GM19238 (cell line): ENCODE measurements around the gene KDM4C.

ENCODE experiments used
- DNase-seq: peaks from one replicate; pipeline ENCODE4 v3.0.0; 2011; ENCODE audit warnings: low spot score; ENCODE audit not compliant: insufficient read length

Gene KDM4C

GRCh38 chr9:7094052-7094451 is 336.3 kb downstream of the KDM4C start:
- no peak for DNase-seq

DNA sequence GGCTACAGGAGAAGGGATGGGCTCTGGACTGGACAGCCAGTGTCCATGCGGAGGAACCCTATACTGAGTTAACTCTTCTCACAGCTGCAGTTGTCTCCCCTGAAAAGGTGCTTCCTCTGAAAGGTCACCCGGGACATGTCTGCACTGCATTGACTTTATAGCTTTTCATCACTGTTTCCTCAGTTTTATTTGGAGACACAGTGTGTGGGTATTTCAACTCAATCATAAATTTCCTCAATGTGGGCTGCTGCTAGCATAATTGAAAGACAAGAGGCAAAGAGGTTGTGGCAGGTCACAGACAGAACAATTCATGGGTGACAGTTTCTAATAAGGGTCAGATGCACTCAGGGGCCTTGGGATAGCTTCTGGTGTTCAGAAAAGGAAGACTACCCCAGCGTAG is 336.8 kb downstream of the KDM4C start:
- no peak for DNase-seq

DNA sequence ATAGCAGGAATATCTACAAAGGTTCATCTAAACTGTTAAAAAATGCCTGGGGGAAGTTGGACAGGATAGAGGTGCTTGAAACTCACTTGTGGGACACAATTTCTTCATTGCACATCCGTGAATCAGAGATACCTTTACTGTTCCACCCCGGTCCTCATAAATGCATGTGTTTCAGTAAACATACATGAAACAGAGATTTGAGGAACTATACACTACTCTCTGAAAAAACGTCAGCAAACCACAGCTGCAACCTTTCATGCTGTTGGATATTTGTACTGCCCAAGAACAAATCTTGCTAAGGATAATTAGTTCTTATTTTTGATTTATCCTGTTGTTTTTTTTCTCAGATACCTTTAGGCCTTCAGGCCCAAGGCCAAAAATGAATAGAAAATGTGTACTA is 337.3 kb downstream of the KDM4C start:
- DNase-seq: no peak

DNA sequence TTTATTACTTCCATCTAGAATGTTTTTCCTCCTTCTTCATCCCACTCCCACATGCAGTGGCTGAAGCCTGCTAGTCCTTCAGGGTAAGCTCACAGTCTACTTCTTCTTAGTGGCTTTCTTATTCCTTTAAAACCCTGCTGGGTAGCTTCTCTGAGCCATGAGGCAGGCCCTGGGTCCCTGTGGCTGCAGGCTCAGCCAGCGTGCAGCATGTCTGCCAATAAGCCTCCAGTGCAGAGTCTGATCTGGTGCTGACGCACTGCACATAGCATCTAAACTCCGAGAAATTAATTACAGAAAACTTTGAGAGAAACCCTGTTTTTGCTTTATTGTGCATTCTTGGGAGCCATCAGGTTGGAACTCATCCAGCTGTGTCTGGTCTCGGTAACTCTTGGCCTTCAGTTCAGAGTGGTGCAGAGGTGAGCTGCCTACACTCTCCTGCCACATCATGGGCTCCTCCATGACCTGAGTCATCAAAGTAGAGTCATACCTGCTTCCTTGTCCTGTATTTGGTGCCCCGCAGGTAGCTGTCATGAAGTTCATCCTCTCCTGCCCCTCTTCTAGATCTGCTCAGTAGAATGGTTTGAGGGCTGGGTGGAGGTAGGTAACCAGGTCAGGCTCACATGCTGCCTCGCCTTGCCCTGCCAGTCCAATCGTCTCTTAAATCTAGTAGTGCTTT is 339.4 kb downstream of the KDM4C start:
- DNase-seq: no peak

- no peak for DNase-seq
Observed at GRCh38 chr9:7097785-7098752, 340.3 kb downstream of the KDM4C start.

DNA sequence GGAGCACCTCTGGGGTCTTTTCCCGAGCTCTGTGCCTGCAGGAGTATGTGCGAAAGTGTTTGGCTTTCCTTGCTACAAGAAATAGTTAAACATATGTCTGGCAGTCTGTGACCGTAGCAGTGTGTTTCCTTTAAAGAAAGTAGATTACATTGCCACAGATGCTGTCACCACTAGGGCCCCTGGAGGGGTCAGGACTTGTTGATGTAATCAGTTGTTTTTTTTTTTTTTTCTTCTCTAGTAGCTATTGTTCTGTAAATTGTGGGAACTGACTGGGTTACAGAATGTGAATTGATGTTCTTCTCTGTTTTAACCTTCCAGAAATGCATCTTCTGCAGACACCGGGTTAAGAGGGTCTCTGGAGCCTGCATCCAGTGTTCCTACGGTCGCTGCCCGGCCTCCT is 345.6 kb downstream of the KDM4C start:
- no peak for DNase-seq

- DNase-seq: no peak
Observed at GRCh38 chr9:7103771-7104170, 346.0 kb downstream of the KDM4C start.

DNA sequence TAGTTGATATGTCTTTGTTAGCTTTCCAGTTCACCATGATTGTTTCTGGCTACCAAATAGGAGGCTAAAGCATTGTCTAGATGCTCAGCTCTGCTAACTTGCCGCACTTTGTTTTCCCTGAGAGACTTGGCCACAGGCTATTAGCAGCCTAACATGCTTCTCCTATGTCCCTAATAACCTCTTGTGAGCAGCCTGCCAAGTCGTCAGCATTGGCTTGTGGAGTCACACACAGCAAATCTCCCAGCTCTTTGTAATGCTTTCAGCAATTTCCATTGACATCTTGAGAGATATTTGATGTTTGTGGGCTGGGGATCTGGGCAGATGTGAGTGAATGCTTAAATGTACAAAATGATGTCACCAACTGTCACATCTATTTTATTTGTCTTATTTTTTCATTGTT is 346.9 kb downstream of the KDM4C start:
- DNase-seq: no peak

DNA sequence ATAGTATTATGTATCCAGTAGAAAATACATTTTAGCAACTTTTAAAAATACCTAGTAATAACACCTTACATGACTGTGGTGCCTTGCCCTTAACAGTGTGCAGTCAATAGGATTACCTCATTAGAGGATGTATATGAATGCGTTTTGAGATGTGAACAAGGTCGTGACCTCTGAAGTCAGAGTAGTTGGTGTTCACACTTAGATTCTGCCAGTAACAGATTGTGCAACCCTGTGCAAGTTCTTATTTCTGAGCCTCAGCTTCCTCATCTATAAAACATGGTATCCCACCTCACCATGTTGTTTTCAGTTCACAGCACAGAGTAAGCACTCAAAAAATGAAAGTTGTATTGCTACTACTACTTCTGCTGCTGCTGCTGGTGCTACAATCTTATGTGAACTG is 347.3 kb downstream of the KDM4C start:
- DNase-seq: no peak

DNA sequence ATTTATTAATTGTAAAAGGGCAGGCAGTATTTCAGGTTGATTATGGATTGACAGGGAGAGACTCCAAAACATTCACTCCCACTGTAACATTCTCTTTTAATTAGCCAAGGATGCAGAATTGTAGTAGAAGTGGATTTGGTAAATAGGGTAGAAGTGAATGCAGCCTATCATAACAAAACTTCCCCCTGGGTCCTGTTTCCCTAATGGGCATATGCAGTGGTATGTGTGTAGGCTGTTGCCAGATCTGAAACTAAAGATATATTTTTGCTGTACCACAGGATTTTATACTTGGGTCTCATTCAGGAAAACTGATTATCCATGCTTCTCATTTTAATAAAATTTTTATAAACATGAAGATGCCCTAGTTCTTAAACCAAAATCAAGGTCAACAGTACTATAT is 351.2 kb downstream of the KDM4C start:
- DNase-seq: no peak

DNA sequence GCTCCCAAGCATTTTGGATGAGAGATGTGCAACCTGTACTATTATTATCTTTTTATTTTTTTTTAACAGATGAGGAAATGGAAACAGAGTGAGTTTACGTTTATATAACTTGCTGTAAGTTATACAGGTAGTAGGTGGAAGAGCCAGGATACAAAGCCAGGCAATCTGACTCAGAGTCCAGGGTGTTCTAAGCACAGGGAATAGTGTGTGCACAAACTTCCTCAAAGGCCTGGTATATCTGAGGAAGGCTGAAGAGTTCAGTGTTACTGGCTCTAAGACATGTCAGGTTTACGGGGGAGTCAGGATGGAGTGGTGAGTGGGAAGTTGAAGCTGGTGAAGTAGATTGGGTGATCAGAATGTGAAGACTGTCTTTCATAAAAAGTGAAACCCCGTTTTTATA is 353.6 kb downstream of the KDM4C start:
- no peak for DNase-seq

DNA sequence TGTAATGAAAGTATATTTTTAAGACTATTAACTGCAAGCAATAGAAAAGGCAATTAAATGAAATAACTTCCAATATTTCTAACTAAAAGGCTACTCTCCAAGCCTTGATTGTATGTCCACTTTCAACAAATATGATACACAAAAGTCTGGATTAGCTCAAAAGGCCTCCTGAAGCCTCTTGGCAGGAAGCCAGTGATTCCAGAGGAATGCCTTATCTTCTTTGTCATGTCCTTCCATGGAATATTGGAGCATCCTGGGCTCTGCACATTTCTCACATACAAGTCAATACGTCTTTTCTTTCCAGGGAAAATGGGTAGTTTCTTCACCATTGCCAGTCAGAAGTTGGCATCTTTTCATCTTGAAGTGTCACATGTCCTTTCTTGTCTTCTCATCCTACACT is 357.8 kb downstream of the KDM4C start:
- DNase-seq: no peak

DNA sequence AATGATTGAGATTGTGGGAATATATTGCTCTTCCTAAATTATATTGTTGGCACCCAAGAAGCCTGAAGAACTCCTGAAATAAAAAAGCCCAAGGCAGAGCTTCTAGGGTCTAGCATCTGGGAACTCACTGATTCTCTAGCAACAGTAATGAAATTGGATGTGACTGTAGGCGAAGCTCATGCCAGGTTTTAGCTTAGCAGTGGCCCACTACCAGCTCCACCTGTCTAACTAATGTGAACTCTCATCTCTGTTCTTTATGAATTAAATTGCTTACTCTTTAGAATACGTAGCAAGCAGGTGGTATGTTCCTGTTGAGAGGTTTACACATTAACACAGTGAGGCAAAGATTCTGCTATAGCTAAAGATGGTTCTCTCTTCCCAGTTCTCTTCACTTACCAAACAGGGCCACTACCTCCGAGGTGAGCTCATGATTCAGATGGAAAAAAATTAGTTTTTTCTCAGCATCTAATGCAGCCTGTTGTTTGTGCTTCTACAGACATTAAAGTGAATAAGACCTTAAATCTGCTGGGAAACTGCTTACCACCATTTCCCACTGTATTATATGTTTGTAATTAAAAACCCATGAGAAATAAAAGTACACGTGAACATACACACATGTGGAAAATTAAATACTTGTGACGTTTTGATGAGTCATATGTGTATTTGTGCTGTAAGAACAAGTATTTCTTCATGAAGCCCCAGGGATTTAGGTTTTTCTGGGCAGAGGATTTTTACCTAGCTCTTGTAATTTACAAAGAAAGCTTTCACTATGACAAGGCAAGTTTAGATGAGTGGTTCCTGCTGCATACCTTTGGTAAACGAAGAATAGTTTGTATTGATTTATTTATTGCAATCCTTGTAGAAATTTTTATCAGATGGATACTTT is 360.1 kb downstream of the KDM4C start:
- no peak for DNase-seq

DNA sequence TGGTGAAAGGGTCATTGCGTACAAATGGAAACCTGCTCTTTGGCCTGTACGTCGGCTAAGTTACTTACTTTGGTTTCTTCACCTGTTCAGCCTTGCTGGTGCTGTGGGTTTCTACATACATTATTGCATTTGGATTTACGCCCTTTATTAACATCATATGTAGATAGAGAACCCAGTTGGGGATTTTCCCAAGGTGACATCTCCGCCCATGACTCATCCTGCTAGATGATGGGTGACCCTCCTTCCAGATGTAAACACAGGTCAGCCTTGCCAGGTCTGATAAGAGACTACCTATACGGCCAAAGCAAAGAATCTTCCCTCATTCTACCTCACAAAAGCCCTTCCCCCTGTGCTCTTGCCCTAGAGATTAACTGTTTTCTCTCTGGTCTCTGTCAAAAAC is 360.9 kb downstream of the KDM4C start:
- DNase-seq: no peak

GRCh38 chr9:7119612-7120011 is 361.8 kb downstream of the KDM4C start:
- DNase-seq: no peak

- DNase-seq: no peak
Observed at GRCh38 chr9:7121055-7121454, 363.3 kb downstream of the KDM4C start.

GRCh38 chr9:7121664-7122063 is 363.9 kb downstream of the KDM4C start:
- DNase-seq: no peak

GRCh38 chr9:7123743-7124142 is 366.0 kb downstream of the KDM4C start:
- DNase-seq: no peak

DNA sequence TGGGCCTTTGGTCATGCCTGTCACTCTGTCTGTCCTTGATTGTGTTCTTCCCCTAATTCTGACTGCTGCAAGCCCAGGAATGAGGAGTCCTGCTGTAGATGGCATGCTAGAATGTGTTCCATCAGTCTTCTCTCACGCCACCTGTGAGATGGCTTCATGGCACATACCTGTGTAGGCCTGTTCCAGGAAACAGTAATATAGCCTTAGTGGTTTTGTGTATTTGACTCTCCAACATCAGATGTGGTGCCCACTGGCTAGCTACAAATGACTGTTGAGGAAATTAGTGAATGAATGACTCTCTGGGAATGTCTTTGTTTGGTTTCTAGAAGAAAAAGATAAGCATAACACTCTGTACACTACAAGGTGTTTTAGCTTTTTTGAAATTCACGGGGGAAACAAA is 367.5 kb downstream of the KDM4C start:
- no peak for DNase-seq

- DNase-seq: no peak
Observed at GRCh38 chr9:7129391-7129790, 371.6 kb downstream of the KDM4C start.

DNA sequence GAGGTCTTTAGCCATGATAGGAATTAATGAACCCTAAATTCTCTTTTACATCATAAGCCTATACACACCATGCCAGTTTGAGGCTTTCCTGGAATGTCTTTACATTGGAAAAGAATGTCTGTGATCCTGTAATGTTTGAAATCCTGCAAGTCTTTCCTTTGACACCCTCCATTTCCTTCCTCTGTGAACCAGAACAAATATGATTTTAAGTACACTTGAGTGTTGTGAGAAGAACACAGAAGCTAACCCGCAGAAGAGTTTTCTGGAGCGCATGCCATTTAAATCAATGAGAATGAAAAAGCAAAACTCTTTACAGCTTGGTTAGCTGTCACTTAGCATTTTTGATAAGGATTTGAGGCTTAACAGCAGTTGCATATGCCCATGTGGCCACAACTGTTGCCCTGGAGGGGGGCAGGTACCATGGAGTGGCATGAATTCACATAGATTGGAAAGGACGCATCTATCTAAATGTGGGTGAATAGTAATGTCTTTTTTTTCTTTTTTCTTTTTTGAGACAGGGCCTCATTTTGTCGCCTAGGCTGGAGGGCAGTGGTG is 372.6 kb downstream of the KDM4C start:
- DNase-seq: no peak
